Astrocyte of the spinal cord (primary cell): ENCODE data around the gene PRPF8.
A peak's percentile ranks its signal among the peaks of the same experiment; 100 is the strongest.
"Not testable (repeated sequence)": the region's sequence is repeated elsewhere in the genome, so short reads cannot be mapped to it uniquely, and the experiment has no call there.

Source experiments
- DNase-seq: peaks from one replicate; pipeline ENCODE4 v3.0.0; 2011; ENCODE audit warnings: low read depth, low spot score
- H3K4me3 ChIP-seq: 2 replicates; pipeline ENCODE4 v1.5.1; 2011; ENCODE audit warnings: low read depth, mild to moderate bottlenecking, low read length, moderate library complexity
- CTCF ChIP-seq: IDR thresholded peaks from 2 replicates; pipeline ENCODE4 v1.5.1; 2012; ENCODE audit warnings: low read depth, mild to moderate bottlenecking, low read length, inconsistent platforms
- in situ Hi-C: cut with HindIII; loops from 2 replicates; pipeline ENCODE4 v1.10.0; 2017; ENCODE audit warnings: low sequenced_read_pairs

The PRPF8 gene

GRCh38 chr17:1686086-1686485, 1.4 kb upstream of the PRPF8 start:
- in situ Hi-C loops, result no loop called here
- no peak for DNase-seq
- no peak overlapping the region for H3K4me3 ChIP-seq
- no peak for TF ChIP-seq CTCF

GRCh38 chr17:1683459-1683858, 1.2 kb downstream of the PRPF8 start:
- peak overlapping the region; percentile 87 for H3K4me3 ChIP-seq
- no peak for DNase-seq
- in situ Hi-C loops, result no loop called here
- no peak for TF ChIP-seq CTCF

GRCh38 chr17:1676401-1676800, 8.3 kb downstream of the PRPF8 start:
- in situ Hi-C loops, result no loop called here
- no peak overlapping the region for H3K4me3 ChIP-seq

GRCh38 chr17:1673041-1673785, 11.5 kb downstream of the PRPF8 start:
- no peak for DNase-seq
- in situ Hi-C loops, result no loop called here
- no peak for TF ChIP-seq CTCF
- H3K4me3 ChIP-seq, result no peak overlapping the region

More at GRCh38 chr17:1676401-1676800, 8.3 kb downstream of the PRPF8 start:
- no peak for TF ChIP-seq CTCF
- no peak for DNase-seq

- in situ Hi-C loops, H3K4me3 ChIP-seq, DNase-seq: not testable (repeated sequence)
Observed at GRCh38 chr17:1663934-1664333, 20.7 kb downstream of the PRPF8 start.

- in situ Hi-C loops, result no loop called here
- no peak overlapping the region for H3K4me3 ChIP-seq
- TF ChIP-seq CTCF, result no peak
- no peak for DNase-seq
Observed at GRCh38 chr17:1661045-1661444, 23.6 kb downstream of the PRPF8 start.

GRCh38 chr17:1658100-1658499, 26.6 kb downstream of the PRPF8 start:
- H3K4me3 ChIP-seq, result no peak overlapping the region
- DNase-seq, result no peak

More at GRCh38 chr17:1658100-1658499, 26.6 kb downstream of the PRPF8 start:
- no peak for TF ChIP-seq CTCF
- in situ Hi-C loops, result no loop called here
